ENCODE results near the gene LGMN. TPM values are rescaled to one million over a fixed set of nuclear protein-coding genes. Genes with fewer than 3 reads are reported as not detected.

LGMN gene
- total RNA-seq, 4 donors from 2014 or later, result 64.2 to 110 (median 71.5) TPM

GRCh38 chr14:92792885-92793284 is 44.5 kb upstream of the LGMN start:
- DNase-seq (ENCODE audit: extremely low spot score), result no peak
- Histone ChIP-seq H3K27me3 (no peaks in the 10 kb centered on the region), H3K27ac (replicated peaks in 1 of 4) (peak overlapping the region in 2 of 4 donors; percentile 89 to 91), H3K36me3 (peaks cover 0 to 7% (median 6%) of the 10 kb centered on the region in 4 donors), H3K4me3 (no peak overlapping the region), H3K4me1 (peaks cover 13 to 28% (median 25%) of the 10 kb centered on the region in 4 donors), H3K9me3 (peaks cover 0 to 17% (median 10%) of the 10 kb centered on the region in 4 donors)
- no peak for TF ChIP-seq POLR2AphosphoS5 (IDR thresholded peaks at IDR 0.05)
- no peak for TF ChIP-seq EP300 (IDR thresholded peaks at IDR 0.05)
- TF ChIP-seq CTCF (IDR thresholded peaks at IDR 0.05), result no peak
- TF ChIP-seq POLR2A (IDR thresholded peaks at IDR 0.05; ENCODE audit: low read depth), result no peak
- intact Hi-C loops (cut with DNase I), result loop anchor here (5.0 kb wide), 1 partner anchor 41 kb away; no protein-coding TSS in a partner anchor
- 56% methylated on average over 4 of the region's 4 CpGs for WGBS

GRCh38 chr14:92789457-92790089 is 41.1 kb upstream of the LGMN start:
- no peak for TF ChIP-seq CTCF (IDR thresholded peaks at IDR 0.05)
- no peak for TF ChIP-seq POLR2A (IDR thresholded peaks at IDR 0.05; ENCODE audit: low read depth)
- no peak for TF ChIP-seq EP300 (IDR thresholded peaks at IDR 0.05)
- TF ChIP-seq POLR2AphosphoS5 (IDR thresholded peaks at IDR 0.05), result no peak
- DNase-seq (ENCODE audit: extremely low spot score), result no peak
- H3K27ac ChIP-seq (replicated peaks in 1 of 4), result no peak overlapping the region
- peaks cover 0 to 17% (median 10%) of the 10 kb centered on the region in 4 donors for H3K9me3 ChIP-seq
- H3K27me3 ChIP-seq, result no peaks in the 10 kb centered on the region
- intact Hi-C loops (cut with DNase I), result loop anchor here (5.0 kb wide), 1 partner anchor 37 kb away; no protein-coding TSS in a partner anchor
- peaks cover 7 to 9% (median 8%) of the 10 kb centered on the region in 4 donors for H3K4me1 ChIP-seq
- H3K36me3 ChIP-seq, result no peaks in the 10 kb centered on the region
- no peak overlapping the region for H3K4me3 ChIP-seq

GRCh38 chr14:92787554-92787953 is 39.1 kb upstream of the LGMN start:
- H3K4me1 ChIP-seq, result peaks cover 0 to 4% (median 0%) of the 10 kb centered on the region in 4 donors
- no peak overlapping the region for H3K27ac ChIP-seq (replicated peaks in 1 of 4)
- WGBS, result 100% methylated on average over 2 of the region's 2 CpGs
- no peaks in the 10 kb centered on the region for H3K36me3 ChIP-seq
- no peaks in the 10 kb centered on the region for H3K27me3 ChIP-seq
- H3K4me3 ChIP-seq, result no peak overlapping the region
- peaks cover 0 to 17% (median 10%) of the 10 kb centered on the region in 4 donors for H3K9me3 ChIP-seq
- TF ChIP-seq EP300 (IDR thresholded peaks at IDR 0.05), result no peak
- TF ChIP-seq POLR2A (IDR thresholded peaks at IDR 0.05; ENCODE audit: low read depth), result no peak
- TF ChIP-seq CTCF (IDR thresholded peaks at IDR 0.05), result no peak
- no peak for TF ChIP-seq POLR2AphosphoS5 (IDR thresholded peaks at IDR 0.05)
- DNase-seq (ENCODE audit: extremely low spot score), result no peak
- intact Hi-C loops (cut with DNase I), result no loop called here

- 97% methylated on average over 1 of the region's 1 CpG for WGBS
- intact Hi-C loops (cut with DNase I), result no loop called here
- DNase-seq (ENCODE audit: extremely low spot score), result no peak
- TF ChIP-seq CTCF (IDR thresholded peaks at IDR 0.05) (no peak), EP300 (IDR thresholded peaks at IDR 0.05) (no peak), POLR2AphosphoS5 (IDR thresholded peaks at IDR 0.05) (no peak), POLR2A (IDR thresholded peaks at IDR 0.05; ENCODE audit: low read depth) (no peak)
- H3K9me3 ChIP-seq, result peaks cover 0 to 17% (median 10%) of the 10 kb centered on the region in 4 donors
- no peaks in the 10 kb centered on the region for H3K27me3 ChIP-seq
- H3K36me3 ChIP-seq, result no peaks in the 10 kb centered on the region
- H3K4me1 ChIP-seq, result peaks cover 0 to 4% (median 0%) of the 10 kb centered on the region in 4 donors
- H3K27ac ChIP-seq (replicated peaks in 1 of 4), result no peak overlapping the region
- H3K4me3 ChIP-seq, result no peak overlapping the region
Measured at GRCh38 chr14:92786427-92786756, 38.0 kb upstream of the LGMN start.

Measured in esophagus muscularis mucosa (tissue), 4 donors.